GM12801 (cell line): ENCODE data around the gene TBC1D22A.

Experiments
- CTCF ChIP-seq: IDR thresholded peaks from one replicate; pipeline ENCODE4 v1.5.1; 2011; ENCODE audit warnings: control low read depth; ENCODE audit not compliant: insufficient read length; ENCODE audit errors: extremely low read depth

The TBC1D22A gene

GRCh38 chr22:47198801-47199251, 436.4 kb downstream of the TBC1D22A start:
- TF ChIP-seq CTCF = no peak

- TF ChIP-seq CTCF = no peak
Measured at GRCh38 chr22:47199261-47199978, 437.0 kb downstream of the TBC1D22A start.

- no peak for TF ChIP-seq CTCF
Measured at GRCh38 chr22:47199979-47200272, 437.5 kb downstream of the TBC1D22A start.

GRCh38 chr22:47200273-47201051, 438.0 kb downstream of the TBC1D22A start:
- TF ChIP-seq CTCF = no peak

GRCh38 chr22:47201186-47201995, 438.9 kb downstream of the TBC1D22A start:
- no peak for TF ChIP-seq CTCF

GRCh38 chr22:47201996-47202818, 439.8 kb downstream of the TBC1D22A start:
- no peak for TF ChIP-seq CTCF
